NCI-H1417 treated with DMSO at 0.1 percent for 48 hours (cell line): ENCODE results near the gene CLCNKB.

ENCODE experiments used
- DNase-seq: peaks from one replicate; lab custom pipeline; 2025; lab: John Stamatoyannopoulos, UW

Gene CLCNKB

GRCh38 chr1:16095447-16095846 lies 51.9 kb downstream of the CLCNKB start:
- no peak for DNase-seq

- no peak for DNase-seq
Observed at GRCh38 chr1:16099412-16099811, 55.8 kb downstream of the CLCNKB start.

- DNase-seq = no peak
Observed at GRCh38 chr1:16101623-16102022, 58.0 kb downstream of the CLCNKB start.
